Neutrophil (primary cell): ENCODE results near the gene DCC.

Experiments used
- H3K27ac ChIP-seq: fragments of 200-600 bp; sonication (generic); 2 replicates; pipeline ENCODE4 v1.5.1; 2016; ENCODE audit warnings: mild to moderate bottlenecking, moderate library complexity
- H3K27me3 ChIP-seq: fragments of 200-600 bp; sonication (generic); 2 replicates; pipeline ENCODE4 v1.6.0; 2016; ENCODE audit warnings: mild to moderate bottlenecking
- H3K36me3 ChIP-seq: fragments of 200-600 bp; sonication (generic); 2 replicates; pipeline ENCODE4 v1.5.1; 2017
- H3K4me1 ChIP-seq, 2 experiments: fragments of 200-600 bp in 1 of 2; sonication (generic) in 1 of 2; 1 replicate in 1 of 2; 2 replicates in 1 of 2; pipeline versions ENCODE4 v1.5.1 to v1.6.1; 2013 to 2016; ENCODE audit warnings: low read depth in 1 of 2, low read length in 1 of 2, mild to moderate bottlenecking in 1 of 2, moderate library complexity in 1 of 2; ENCODE audit not compliant: control insufficient read depth in 1 of 2, insufficient read depth in 1 of 2
- H3K4me3 ChIP-seq, 2 experiments: fragments of 200-600 bp in 1 of 2; sonication (generic) in 1 of 2; 1 replicate in 1 of 2; 2 replicates in 1 of 2; pipeline ENCODE4 v1.5.1; 2013 to 2016; ENCODE audit warnings: low read depth in 1 of 2, low read length in 1 of 2, mild to moderate bottlenecking in 1 of 2, moderate library complexity in 1 of 2
- H3K9me3 ChIP-seq: fragments of 200-600 bp; sonication (generic); 2 replicates; pipeline ENCODE4 v1.5.1; 2016
- TF ChIP-seq, protein P1 (sequence below): fragments of 200-600 bp; sonication (generic); IDR thresholded peaks from 2 replicates; pipeline ENCODE4 v1.5.1; 2016; ENCODE audit warnings: antibody characterized with exemption

The DCC gene

DNA sequence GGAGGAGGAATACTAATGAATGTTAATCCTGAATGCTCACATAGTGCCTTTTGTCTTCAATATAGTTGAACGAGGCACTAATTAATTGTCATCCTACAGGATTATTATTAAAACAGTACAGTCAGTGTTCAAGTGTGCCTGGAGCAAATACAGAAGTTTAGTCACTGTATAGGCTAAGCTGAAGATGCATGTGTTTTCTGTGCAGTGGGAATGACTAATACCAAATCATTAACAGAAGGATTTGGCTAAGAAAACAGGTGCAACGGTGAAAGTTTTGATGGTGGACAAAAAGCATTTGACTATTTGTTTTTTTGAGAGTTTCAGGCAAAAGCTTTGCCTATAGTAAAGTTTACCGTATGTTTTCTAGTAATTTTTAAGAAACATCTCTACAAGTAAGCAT lies 62.8 kb downstream of the DCC start:
- Histone ChIP-seq H3K4me1 (no peaks in the 10 kb centered on the region), H3K9me3 (no peaks in the 10 kb centered on the region), H3K27me3 (no peaks in the 10 kb centered on the region), H3K27ac (no peak overlapping the region), H3K36me3 (no peaks in the 10 kb centered on the region), H3K4me3 (no peak overlapping the region)
- TF ChIP-seq, protein P1, sequence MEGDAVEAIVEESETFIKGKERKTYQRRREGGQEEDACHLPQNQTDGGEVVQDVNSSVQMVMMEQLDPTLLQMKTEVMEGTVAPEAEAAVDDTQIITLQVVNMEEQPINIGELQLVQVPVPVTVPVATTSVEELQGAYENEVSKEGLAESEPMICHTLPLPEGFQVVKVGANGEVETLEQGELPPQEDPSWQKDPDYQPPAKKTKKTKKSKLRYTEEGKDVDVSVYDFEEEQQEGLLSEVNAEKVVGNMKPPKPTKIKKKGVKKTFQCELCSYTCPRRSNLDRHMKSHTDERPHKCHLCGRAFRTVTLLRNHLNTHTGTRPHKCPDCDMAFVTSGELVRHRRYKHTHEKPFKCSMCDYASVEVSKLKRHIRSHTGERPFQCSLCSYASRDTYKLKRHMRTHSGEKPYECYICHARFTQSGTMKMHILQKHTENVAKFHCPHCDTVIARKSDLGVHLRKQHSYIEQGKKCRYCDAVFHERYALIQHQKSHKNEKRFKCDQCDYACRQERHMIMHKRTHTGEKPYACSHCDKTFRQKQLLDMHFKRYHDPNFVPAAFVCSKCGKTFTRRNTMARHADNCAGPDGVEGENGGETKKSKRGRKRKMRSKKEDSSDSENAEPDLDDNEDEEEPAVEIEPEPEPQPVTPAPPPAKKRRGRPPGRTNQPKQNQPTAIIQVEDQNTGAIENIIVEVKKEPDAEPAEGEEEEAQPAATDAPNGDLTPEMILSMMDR, result no peak

DNA sequence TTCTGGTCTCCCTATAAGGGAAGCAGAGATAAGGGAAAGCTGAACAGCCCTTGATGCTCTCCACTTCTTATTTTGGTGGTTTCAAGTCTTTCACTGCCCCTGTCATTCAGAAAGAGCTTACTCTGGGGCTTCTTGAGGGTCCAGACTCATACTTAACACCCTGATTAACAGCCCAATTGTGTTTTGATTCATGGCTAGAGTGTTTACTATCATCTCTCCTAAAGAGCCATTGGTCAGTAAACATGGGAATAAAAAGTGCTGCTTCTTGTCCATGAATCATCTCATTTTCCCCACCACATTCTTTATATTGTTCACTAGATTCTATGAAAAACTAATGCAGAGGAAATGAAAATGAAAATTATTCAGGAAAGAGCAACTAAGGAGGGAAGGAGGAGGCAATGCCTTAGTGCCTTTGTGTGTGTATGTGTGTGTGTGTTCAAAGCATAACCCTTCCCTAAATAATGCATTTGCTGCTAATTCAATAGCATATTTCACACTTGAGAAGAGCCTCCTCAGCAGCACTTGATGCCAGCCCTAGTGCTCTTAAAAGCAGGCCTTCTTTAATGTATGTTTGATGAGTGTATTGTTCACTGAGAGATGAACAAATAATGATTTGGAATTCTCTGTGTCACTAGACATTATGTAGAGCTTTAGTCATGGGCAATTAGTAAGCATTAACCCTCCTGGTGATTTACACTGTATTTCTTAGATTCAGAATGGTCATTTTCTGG lies 63.5 kb downstream of the DCC start:
- Histone ChIP-seq H3K4me3 (no peak overlapping the region), H3K9me3 (no peaks in the 10 kb centered on the region), H3K27me3 (no peaks in the 10 kb centered on the region), H3K4me1 (no peaks in the 10 kb centered on the region), H3K36me3 (no peaks in the 10 kb centered on the region), H3K27ac (no peak overlapping the region)
- TF ChIP-seq, protein P1, result no peak

DNA sequence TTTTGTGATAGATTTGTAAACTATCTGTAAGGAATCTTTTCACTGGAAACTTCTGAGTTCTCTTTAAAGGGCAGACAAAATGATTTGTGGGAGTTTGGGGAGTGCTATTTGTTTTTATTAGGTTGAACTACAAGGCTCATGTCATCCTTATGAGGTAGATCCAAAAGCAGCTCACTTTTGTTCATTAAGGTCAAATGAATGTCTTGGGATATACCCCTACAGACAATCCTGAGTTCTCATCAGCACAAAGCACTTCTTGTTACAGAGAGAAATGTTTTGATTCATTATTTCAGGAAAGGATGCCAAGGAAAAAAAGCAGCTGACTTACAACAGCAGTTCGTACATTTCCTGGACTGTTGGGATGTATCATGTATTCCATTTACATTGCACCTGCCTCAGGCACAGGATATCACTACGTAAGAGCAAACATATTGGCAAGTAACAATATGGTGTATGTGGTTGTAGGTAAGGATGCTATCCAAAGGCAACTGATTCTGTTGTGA lies 68.9 kb downstream of the DCC start:
- TF ChIP-seq, protein P1, result no peak
- Histone ChIP-seq H3K27me3 (no peaks in the 10 kb centered on the region), H3K27ac (no peak overlapping the region), H3K9me3 (no peaks in the 10 kb centered on the region), H3K4me3 (no peak overlapping the region), H3K36me3 (no peaks in the 10 kb centered on the region), H3K4me1 (no peaks in the 10 kb centered on the region)

DNA sequence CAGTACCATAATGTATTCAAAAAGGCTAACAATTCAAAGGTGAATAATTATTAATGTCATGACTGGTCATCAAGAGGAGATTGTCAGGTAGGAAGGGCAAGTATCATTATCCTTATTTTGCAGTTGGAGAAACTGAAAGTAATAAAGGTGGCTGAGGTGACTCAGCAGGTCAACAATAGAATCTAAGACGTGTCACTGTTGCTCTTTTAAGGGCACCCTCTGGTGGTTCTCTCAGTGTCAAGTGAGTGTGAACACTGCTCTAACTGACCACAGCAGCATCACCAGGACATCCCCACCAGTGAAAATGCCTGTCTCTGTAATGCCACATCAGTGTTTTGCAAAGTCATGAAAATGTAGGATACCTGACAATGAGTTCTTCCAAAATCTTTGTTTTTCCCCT lies 69.7 kb downstream of the DCC start:
- Histone ChIP-seq H3K27ac (no peak overlapping the region), H3K4me3 (no peak overlapping the region), H3K9me3 (no peaks in the 10 kb centered on the region), H3K4me1 (no peaks in the 10 kb centered on the region), H3K27me3 (no peaks in the 10 kb centered on the region), H3K36me3 (no peaks in the 10 kb centered on the region)
- TF ChIP-seq, protein P1, result no peak

DNA sequence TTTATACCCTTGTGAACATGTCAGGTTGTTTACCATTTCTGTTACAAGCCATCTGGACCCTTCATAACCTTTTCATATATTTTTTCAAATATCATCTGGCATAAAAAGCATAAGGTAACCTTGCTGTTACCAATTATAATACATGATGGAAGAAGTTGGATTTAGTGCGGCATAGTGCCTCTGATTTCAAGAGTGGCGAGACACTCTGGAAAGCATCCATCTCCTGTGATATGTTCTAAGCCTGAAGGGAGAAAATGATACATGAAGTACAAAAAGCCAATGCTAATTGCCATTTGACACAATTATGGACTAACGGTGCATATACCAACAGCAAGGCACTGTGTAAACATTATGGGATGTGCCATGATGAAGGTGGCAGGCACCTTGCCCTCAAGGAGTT lies 75.1 kb downstream of the DCC start:
- Histone ChIP-seq H3K4me1 (no peaks in the 10 kb centered on the region), H3K27me3 (no peaks in the 10 kb centered on the region), H3K9me3 (no peaks in the 10 kb centered on the region), H3K4me3 (no peak overlapping the region), H3K27ac (no peak overlapping the region), H3K36me3 (no peaks in the 10 kb centered on the region)
- TF ChIP-seq, protein P1, result no peak
